GM12878 (cell line): ENCODE measurements around the gene DCAF6. TPM values are rescaled to one million over a fixed set of nuclear protein-coding genes. Genes with fewer than 3 reads are reported as not detected.

Source experiments
- ATAC-seq: fragments of 200-7000 bp; cut with Tn5 transposase; 3 replicates; pipeline ENCODE4 v1.9.1; 2020; ENCODE audit warnings: mild to moderate bottlenecking, moderate library complexity
- BruUV-seq: library from RNA; stranded (reverse); fragments of 400-500 nt; replicated peaks from 2 replicates; lab custom pipeline; 2021; lab: Mats Ljungman, UMichigan
- CTCF ChIA-PET: fragments of 300-600 bp; sonication (Branson Sonifier 250); formaldehyde crosslinking; extraction: SDS; loops from one replicate; lab custom pipeline; 2021; ENCODE audit warnings: inconsistent platforms; lab: Yijun Ruan, JAX
- POLR2A ChIA-PET: fragments of 350-600 bp; formaldehyde crosslinking; extraction: SDS; loops from one replicate; lab custom pipeline; 2021; ENCODE audit warnings: inconsistent platforms; lab: Charles Lee
- RAD21 ChIA-PET: fragments of 300-600 bp; sonication (Branson Sonifier 250); formaldehyde crosslinking; loops from one replicate; lab custom pipeline; 2023; ENCODE audit warnings: antibody characterized with exemption; ENCODE audit not compliant: unreplicated experiment; lab: Charles Lee
- SMC1A ChIA-PET: fragments of 300-600 bp; sonication (Branson Sonifier 250); formaldehyde crosslinking; loops from one replicate; lab custom pipeline; 2023; ENCODE audit not compliant: unreplicated experiment, uncharacterized antibody; lab: Charles Lee
- DNase-seq: peaks from one replicate; pipeline ENCODE4 v3.0.0-alpha.2; 2011; ENCODE audit warnings: low read depth, low spot score
- FAIRE-seq: peaks from 3 replicates; lab custom pipeline; 2011; peaks lifted over from hg19 to GRCh38; lab: Jason Lieb, UNC
- H2AFZ ChIP-seq: 2 replicates; pipeline ENCODE4 v1.6.0; 2011; ENCODE audit warnings: low read depth, low read length, control low read depth; ENCODE audit not compliant: control insufficient read depth
- H3K27ac ChIP-seq: 2 replicates; pipeline ENCODE4 v1.5.1; 2011; ENCODE audit warnings: control low read depth; ENCODE audit not compliant: control insufficient read depth, insufficient read depth
- H3K27me3 ChIP-seq, 2 experiments: replicated peaks in 1 of 2; 2 replicates each; pipeline versions ENCODE4 v1.6.0 to v1.6.1; 2011; ENCODE audit warnings: low read length in 1 of 2; ENCODE audit not compliant: control insufficient read depth in 2 of 2, insufficient read depth in 2 of 2
- H3K36me3 ChIP-seq, 2 experiments: 2 replicates each; pipeline ENCODE4 v1.5.1; 2011; ENCODE audit warnings: low read length in 1 of 2; ENCODE audit not compliant: control insufficient read depth in 2 of 2, insufficient read depth in 2 of 2
- H3K4me1 ChIP-seq: 2 replicates; pipeline ENCODE4 v1.6.1; 2011; ENCODE audit warnings: mild to moderate bottlenecking, low read length, moderate library complexity, mixed read lengths; ENCODE audit not compliant: control insufficient read depth, insufficient read depth
- H3K4me2 ChIP-seq: 2 replicates; pipeline ENCODE4 v1.6.0; 2011; ENCODE audit warnings: control low read depth; ENCODE audit not compliant: control insufficient read depth, insufficient read depth
- H3K4me3 ChIP-seq: fragments of 200-600 bp; sonication (generic); 2 replicates; pipeline ENCODE4 v1.5.1; 2016
- H3K79me2 ChIP-seq: 2 replicates; pipeline ENCODE4 v1.6.0; 2011; ENCODE audit warnings: low read length; ENCODE audit not compliant: control insufficient read depth, insufficient read depth
- H3K9ac ChIP-seq: 2 replicates; pipeline ENCODE4 v1.8.0; 2011; ENCODE audit warnings: low read length, control low read depth, mixed read lengths; ENCODE audit not compliant: control insufficient read depth, insufficient read depth
- H3K9me3 ChIP-seq: replicated peaks from 3 replicates; pipeline ENCODE4 v1.5.1; 2011; ENCODE audit warnings: mild to moderate bottlenecking, low read length; ENCODE audit not compliant: control insufficient read depth, insufficient read depth
- H4K20me1 ChIP-seq: 2 replicates; pipeline ENCODE4 v1.6.0; 2011; ENCODE audit not compliant: control insufficient read depth, insufficient read depth
- CBFB ChIP-seq: IDR thresholded peaks from 2 replicates; pipeline ENCODE4 v1.6.1; 2016; ENCODE audit warnings: antibody characterized with exemption, low read depth
- MEF2B ChIP-seq: fragments of 450-650 bp; IDR thresholded peaks from 2 replicates; pipeline ENCODE4 v1.6.1; 2018; ENCODE audit warnings: mild to moderate bottlenecking, moderate library complexity; ENCODE audit not compliant: partially characterized antibody, poor library complexity, severe bottlenecking
- NFXL1 ChIP-seq: fragments of 450-650 bp; IDR thresholded peaks from 2 replicates; pipeline ENCODE4 v1.6.1; 2017; ENCODE audit warnings: antibody characterized with exemption, mild to moderate bottlenecking, borderline replicate concordance
- RB1 ChIP-seq: fragments of 450-650 bp; formaldehyde crosslinking; IDR thresholded peaks from 2 replicates; pipeline ENCODE4 v1.6.1; 2017; ENCODE audit warnings: mild to moderate bottlenecking, borderline replicate concordance
- RBBP5 ChIP-seq: fragments of 200-600 bp; sonication (generic); conservative IDR thresholded peaks from 2 replicates; pipeline ENCODE4 v1.6.1; 2016
- RELB ChIP-seq: fragments of 450-650 bp; IDR thresholded peaks from 2 replicates; pipeline ENCODE4 v1.6.1; 2017; ENCODE audit warnings: low read depth, mild to moderate bottlenecking, moderate library complexity
- WGBS: methylation state at CpG from one replicate; pipeline ENCODE4 v1.1.6; 2016; ENCODE audit warnings: low lambda C conversion rate; ENCODE audit not compliant: insufficient replicate concordance, insufficient coverage; ENCODE audit errors: missing lambda C conversion rate; 5-methylcytosine and 5-hydroxymethylcytosine counted together
- in situ Hi-C: fragments of 300-500 bp; cut with MboI; formaldehyde crosslinking; loops from 9 replicates; pipeline ENCODE4 v1.14.3; 2018; ENCODE audit warnings: mixed read lengths
- intact Hi-C: fragments of 100-400 bp; cut with micrococcal nuclease; formaldehyde crosslinking; loops from one replicate; pipeline ENCODE4 v1.14.2; 2022; ENCODE audit not compliant: unreplicated experiment
- polyA plus RNA-seq, 11 experiments: library from polyadenylated mRNA; depleted of rRNA in 4 of 11; unstranded in 6 of 11; stranded (reverse) in 5 of 11; fragments of >200 nt; fragmentation: Nextera tagmentation in 4 of 11; fragmentation: Illumina TruSeq in 1 of 11; extraction: Ambion mirVana in 4 of 11; extraction: Trizol in 1 of 11; gene quantifications; 1 replicate in 1 of 11; 2 replicates in 10 of 11; pipeline versions ENCODE4 v1.2.1 to v1.2.3, GENCODE V29; 2011 to 2016; ENCODE audit warnings: inconsistent platforms in 2 of 11, missing spikeins in 2 of 11, low read depth in 1 of 11
- total RNA-seq, 4 experiments: library from RNA; depleted of rRNA in 3 of 4; stranded (reverse); fragments of >200 nt in 3 of 4; fragmentation: Illumina TruSeq in 1 of 4; extraction: Trizol in 1 of 4; gene quantifications; 2 replicates each; pipeline versions ENCODE4 v1.2.1 to v1.2.3, GENCODE V29; 2013 to 2021
- TF ChIP-seq, protein P1 (sequence below): IDR thresholded peaks from 2 replicates; pipeline ENCODE4 v1.6.1; 2011; ENCODE audit warnings: mild to moderate bottlenecking, low read depth, low read length, moderate library complexity; ENCODE audit not compliant: insufficient replicate concordance

Gene DCAF6
- total and polyA plus RNA-seq, 10 of the 15 experiments (the other 5 are each of a cell fraction or from before 2014, with no cell fraction given) = 11.4 to 62.7 (median 33.0) TPM

DNA sequence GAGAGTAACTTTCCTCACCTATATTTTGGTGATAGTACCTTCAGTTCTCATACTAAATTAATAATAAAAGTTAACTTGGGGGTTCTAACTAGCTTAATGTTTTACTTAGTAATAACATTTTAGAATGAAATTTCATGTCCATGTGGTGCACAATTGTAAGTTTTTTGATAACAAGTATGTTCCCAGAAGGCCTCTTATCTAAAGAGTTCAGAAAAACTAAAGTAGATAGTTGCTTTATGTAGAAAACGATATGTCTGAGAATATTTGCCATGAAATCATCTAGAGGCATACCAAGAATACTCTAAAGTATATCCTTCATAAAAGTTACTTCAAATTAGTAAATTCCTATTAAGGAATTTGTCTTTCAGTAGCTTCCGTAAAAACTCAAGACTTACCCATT lies 12.4 kb upstream of the DCAF6 start:
- Histone ChIP-seq H3K4me1 (peaks cover 5% of the 10 kb centered on the region; the same call in 1 of the 2 replicates), H2AFZ (no peak overlapping the region), H3K79me2 (peaks cover 6% of the 10 kb centered on the region), H3K4me2 (no peak overlapping the region), H3K4me3 (no peak overlapping the region), H3K27ac (no peak overlapping the region), H3K9ac (no peak overlapping the region), H4K20me1 (no peaks in the 10 kb centered on the region), H3K27me3 (no peaks in the 10 kb centered on the region), H3K36me3 (no peaks in the 10 kb centered on the region; a peak in 1 of 4 replicates), H3K9me3 (no peaks in the 10 kb centered on the region)
- FAIRE-seq (no peak), DNase-seq (no peak), ATAC-seq (no peak)
- TF ChIP-seq RBBP5 (no peak), NFXL1 (no peak), RB1 (no peak), MEF2B (no peak), CBFB (no peak), RELB (no peak)
- TF ChIP-seq, protein P1, sequence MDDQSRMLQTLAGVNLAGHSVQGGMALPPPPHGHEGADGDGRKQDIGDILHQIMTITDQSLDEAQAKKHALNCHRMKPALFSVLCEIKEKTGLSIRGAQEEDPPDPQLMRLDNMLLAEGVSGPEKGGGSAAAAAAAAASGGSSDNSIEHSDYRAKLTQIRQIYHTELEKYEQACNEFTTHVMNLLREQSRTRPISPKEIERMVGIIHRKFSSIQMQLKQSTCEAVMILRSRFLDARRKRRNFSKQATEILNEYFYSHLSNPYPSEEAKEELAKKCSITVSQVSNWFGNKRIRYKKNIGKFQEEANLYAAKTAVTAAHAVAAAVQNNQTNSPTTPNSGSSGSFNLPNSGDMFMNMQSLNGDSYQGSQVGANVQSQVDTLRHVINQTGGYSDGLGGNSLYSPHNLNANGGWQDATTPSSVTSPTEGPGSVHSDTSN = no peak
- SMC1A ChIA-PET = interaction anchor here (0.6 to 1.7 kb wide), 6 partner anchors 9 to 523 kb away, joined by 3 to 8 read pairs (median 4); partner anchors contain the start of genes DCAF6 and MPC2
- in situ Hi-C loops (no loop called here), intact Hi-C loops (no loop called here)
- BruUV-seq = no TSS peak
- CTCF ChIA-PET = interaction anchor here (0.6 to 1.6 kb wide), 5 partner anchors 11 to 158 kb away, joined by 3 to 9 read pairs (median 5); partner anchors contain the start of gene DCAF6
- RAD21 ChIA-PET = interaction anchor here (0.6 to 1.4 kb wide), 7 partner anchors 8 to 239 kb away, joined by 3 to 4 read pairs (median 3); partner anchors contain the start of genes ADCY10 and DCAF6
- WGBS = 97% methylated on average over 2 of the region's 2 CpGs
- POLR2A ChIA-PET = interaction anchor here (0.7 to 1.4 kb wide), 4 partner anchors 9 to 12 kb away, joined by 3 to 9 read pairs (median 6); partner anchors contain the start of gene DCAF6
